K562 (cell line): ENCODE data around the gene FN1. TPM values are rescaled to one million over a fixed set of nuclear protein-coding genes. Genes with fewer than 3 reads are reported as not detected.
A peak's percentile ranks its signal among the peaks of the same experiment; 100 is the strongest.

Experiments
- ATAC-seq: fragments of 200-7000 bp; cut with Tn5 transposase; 3 replicates; pipeline ENCODE4 v1.9.1; 2020; ENCODE audit warnings: moderate library complexity
- Bru-seq: library from RNA; stranded (reverse); fragments of 400-500 nt; gene quantifications from one replicate; lab custom pipeline; 2021; lab: Mats Ljungman, UMichigan
- BruChase-seq, 2 experiments: library from RNA; stranded (reverse); fragments of 400-500 nt; gene quantifications; one replicate each; lab custom pipeline; 2021; lab: Mats Ljungman, UMichigan
- BruUV-seq: library from RNA; stranded (reverse); fragments of 400-500 nt; replicated peaks from 2 replicates; lab custom pipeline; 2021; lab: Mats Ljungman, UMichigan
- CTCF ChIA-PET: fragments of 300-600 bp; formaldehyde crosslinking; extraction: SDS; loops from one replicate; lab custom pipeline; 2021; ENCODE audit warnings: low intra/inter-chr PET ratio; lab: Yijun Ruan, JAX
- POLR2A ChIA-PET: fragments of 300-600, 350-650 bp; sonication (Branson Sonifier 250); formaldehyde crosslinking; extraction: SDS; loops from one replicate; lab custom pipeline; 2021; ENCODE audit warnings: antibody characterized with exemption, inconsistent platforms; lab: Yijun Ruan, JAX
- DNase-seq, 4 experiments: peaks; one replicate each; pipeline versions ENCODE4 v3.0.0 to v3.0.0-alpha.2; 2011 to 2018; ENCODE audit warnings: low spot score in 3 of 4, mixed read lengths in 3 of 4; ENCODE audit errors: extremely low read depth in 1 of 4
- FAIRE-seq: peaks from 2 replicates; lab custom pipeline; 2011; peaks lifted over from hg19 to GRCh38; lab: Jason Lieb, UNC
- H2AFZ ChIP-seq: 2 replicates; pipeline ENCODE4 v1.6.0; 2011; ENCODE audit warnings: low read depth, low read length, control low read depth, inconsistent platforms
- H3K27ac ChIP-seq: fragments of 200-600 bp; 3 replicates; pipeline ENCODE4 v1.8.0; 2011; ENCODE audit warnings: low read depth, mild to moderate bottlenecking, control low read depth, inconsistent platforms, low read length, moderate library complexity, mixed read lengths; ENCODE audit errors: extremely low read depth
- H3K27me3 ChIP-seq, 2 experiments: fragments of 300-600 bp in 1 of 2; 2 replicates in 1 of 2; 3 replicates in 1 of 2; pipeline versions ENCODE4 v1.6.0 to v1.8.0; 2011; ENCODE audit warnings: inconsistent platforms in 2 of 2, low read length in 2 of 2, mild to moderate bottlenecking in 1 of 2, mixed read lengths in 1 of 2, moderate library complexity in 1 of 2; ENCODE audit not compliant: control insufficient read depth in 2 of 2, insufficient read depth in 2 of 2
- H3K36me3 ChIP-seq: fragments of 300-600 bp; 3 replicates; pipeline ENCODE4 v1.8.0; 2011; ENCODE audit warnings: mild to moderate bottlenecking, low read length, inconsistent platforms; ENCODE audit not compliant: control insufficient read depth, insufficient read depth
- H3K4me1 ChIP-seq, 2 experiments: fragments of 200-600 bp in 1 of 2; replicated peaks in 1 of 2; 2 replicates in 1 of 2; 3 replicates in 1 of 2; pipeline versions ENCODE4 v1.5.1 to v1.8.0; 2011; ENCODE audit warnings: inconsistent platforms in 2 of 2, low read length in 2 of 2, mild to moderate bottlenecking in 1 of 2, mixed read lengths in 1 of 2, moderate library complexity in 1 of 2; ENCODE audit not compliant: control insufficient read depth in 2 of 2, insufficient read depth in 2 of 2
- H3K4me2 ChIP-seq: 2 replicates; pipeline ENCODE4 v1.6.1; 2011; ENCODE audit warnings: low read length, control low read depth, inconsistent platforms, mixed read lengths; ENCODE audit not compliant: insufficient read depth
- H3K4me3 ChIP-seq: fragments of 200-600 bp; sonication (generic), shearing (Covaris generic); 2 replicates; pipeline ENCODE4 v1.5.1; 2016; ENCODE audit warnings: control low read depth, inconsistent platforms
- H3K79me2 ChIP-seq: fragments of 200-600 bp; 3 replicates; pipeline ENCODE4 v1.8.0; 2011; ENCODE audit warnings: low read length, inconsistent platforms; ENCODE audit not compliant: control insufficient read depth, insufficient read depth
- H3K9ac ChIP-seq, 2 experiments: 2 replicates each; pipeline versions ENCODE4 v1.6.0 to v1.6.1; 2011; ENCODE audit warnings: low read depth in 2 of 2, low read length in 2 of 2, control low read depth in 1 of 2, inconsistent platforms in 1 of 2, mild to moderate bottlenecking in 1 of 2, mixed read lengths in 1 of 2; ENCODE audit not compliant: insufficient read depth in 1 of 2
- H3K9me1 ChIP-seq: one replicate; pipeline ENCODE4 v1.6.0; 2011; ENCODE audit warnings: inconsistent platforms, mild to moderate bottlenecking, low read length, moderate library complexity; ENCODE audit not compliant: control insufficient read depth, insufficient read depth
- H3K9me3 ChIP-seq: replicated peaks from 2 replicates; pipeline ENCODE4 v1.5.1; 2011; ENCODE audit warnings: low read depth, low read length, inconsistent platforms; ENCODE audit not compliant: control insufficient read depth, insufficient read depth
- H4K20me1 ChIP-seq: replicated peaks from 2 replicates; pipeline ENCODE4 v1.6.1; 2011; ENCODE audit warnings: low read length, inconsistent platforms, mixed read lengths; ENCODE audit not compliant: control insufficient read depth, insufficient read depth
- BCLAF1 ChIP-seq, 2 experiments: fragments of 450-650 bp in 1 of 2; IDR thresholded peaks; 2 replicates each; pipeline ENCODE4 v1.6.1; 2011 to 2017; ENCODE audit warnings: low read depth in 2 of 2, antibody characterized with exemption in 1 of 2, borderline replicate concordance in 1 of 2, low read length in 1 of 2, mild to moderate bottlenecking in 1 of 2, mixed read lengths in 1 of 2; ENCODE audit not compliant: control insufficient read depth in 1 of 2
- CBX1 ChIP-seq: sonication (generic); IDR thresholded peaks from 2 replicates; pipeline ENCODE4 v1.6.1; 2016; ENCODE audit warnings: antibody characterized with exemption, low read depth, mild to moderate bottlenecking
- EP400 ChIP-seq: fragments of 450-650 bp; IDR thresholded peaks from 2 replicates; pipeline ENCODE4 v1.6.1; 2017; ENCODE audit warnings: antibody characterized with exemption, mild to moderate bottlenecking, moderate library complexity
- HCFC1 ChIP-seq: IDR thresholded peaks from 2 replicates; pipeline ENCODE4 v1.6.1; 2012; ENCODE audit warnings: low read depth, low read length, improper control_type of control experiment
- NCOA1 ChIP-seq: fragments of 450-650 bp; IDR thresholded peaks from 2 replicates; pipeline ENCODE4 v1.6.1; 2016; ENCODE audit warnings: low read depth
- NRF1 ChIP-seq, 2 experiments: fragments of 450-650 bp; IDR thresholded peaks in 1 of 2; conservative IDR thresholded peaks in 1 of 2; 2 replicates each; pipeline ENCODE4 v1.6.1; 2014; ENCODE audit warnings: mild to moderate bottlenecking in 2 of 2
- PRMT5 ChIP-seq: sonication (generic); formaldehyde crosslinking; IDR thresholded peaks from 2 replicates; pipeline ENCODE4 v1.5.0; 2020; ENCODE audit warnings: missing genetic modification reagents
- RBFOX2 ChIP-seq: fragments of 200-400 bp; formaldehyde crosslinking; IDR thresholded peaks from 2 replicates; pipeline ENCODE4 v1.6.1; 2017; ENCODE audit warnings: low read depth, mild to moderate bottlenecking, low read length, moderate library complexity
- STAT5A ChIP-seq: IDR thresholded peaks from 2 replicates; pipeline ENCODE4 v1.6.1; 2012; ENCODE audit warnings: low read length, inconsistent platforms, borderline replicate concordance
- WGBS: fragments of 100-300 bp; shearing (Covaris generic); methylation state at CpG from one replicate; pipeline ENCODE4 v1.1.6; 2016; ENCODE audit warnings: low coverage, mixed read lengths; ENCODE audit not compliant: insufficient coverage; ENCODE audit errors: missing lambda C conversion rate; 5-methylcytosine and 5-hydroxymethylcytosine counted together
- in situ Hi-C: fragments of 300-500 bp; cut with MboI; formaldehyde crosslinking; loops from 4 replicates; pipeline ENCODE4 v1.15.0; 2018; ENCODE audit warnings: inconsistent platforms, mixed read lengths
- intact Hi-C: fragments of 100-400 bp; cut with micrococcal nuclease; formaldehyde crosslinking; loops from 2 replicates; pipeline ENCODE4 v1.14.2; 2022
- long read RNA-seq, 3 experiments: library from polyadenylated mRNA in 2 of 3; library from RNA in 1 of 3; unstranded in 2 of 3; stranded (forward) in 1 of 3; transcript quantifications; one replicate each; pipeline ENCODE4 v2.0.0, GENCODE V29; 2019 to 2022
- polyA minus RNA-seq, 3 experiments: library from RNA; depleted of rRNA, polyadenylated mRNA; stranded (reverse); fragments of >200 nt; gene quantifications; 2 replicates each; pipeline ENCODE4 v1.2.3, GENCODE V29; 2011
- polyA plus RNA-seq, 8 experiments: library from polyadenylated mRNA; depleted of rRNA in 4 of 8; stranded (reverse) in 5 of 8; unstranded in 3 of 8; fragments of >200 nt; fragmentation: Nextera tagmentation in 2 of 8; fragmentation: Illumina TruSeq in 1 of 8; extraction: Ambion mirVana in 2 of 8; extraction: Trizol in 1 of 8; gene quantifications; 2 replicates each; pipeline versions ENCODE4 v1.2.1 to v1.2.3, GENCODE V29; 2011 to 2014; ENCODE audit warnings: inconsistent platforms in 1 of 8, missing spikeins in 1 of 8
- total RNA-seq, 7 experiments: library from RNA; depleted of rRNA in 6 of 7; stranded (reverse); fragments of >200 nt in 6 of 7; fragmentation: Illumina TruSeq in 2 of 7; extraction: Trizol in 2 of 7; gene quantifications; 2 replicates each; pipeline versions ENCODE4 v1.2.1 to v1.2.3, GENCODE V29; 2011 to 2021; ENCODE audit warnings: low replicate concordance in 1 of 7
- TF ChIP-seq, protein P1 (sequence below): IDR thresholded peaks from 2 replicates; pipeline ENCODE4 v1.6.1; 2012; ENCODE audit warnings: low read depth, low read length, improper control_type of control experiment, borderline replicate concordance

FN1 gene
- 74.3 and 88.7 TPM in 2 replicates for total RNA-seq (2011; cell fraction: chromatin; rRNA removed; ENCODE audit: low replicate concordance)
- 48.4 and 49.6 TPM in 2 replicates for total RNA-seq (2011; cell fraction: nucleolus; rRNA removed)
- total RNA-seq (2011; cell fraction: nucleoplasm; rRNA removed): 56.4 and 73.1 TPM in 2 replicates
- total RNA-seq (2014; rRNA removed) (9.9 and 11.8 TPM in 2 replicates), total RNA-seq (2014; rRNA removed; fragmentation: Illumina TruSeq; extraction: Trizol) (7.9 and 8.0 TPM in 2 replicates), total RNA-seq (2015; rRNA removed; fragmentation: Illumina TruSeq; extraction: Trizol) (9.6 and 11.7 TPM in 2 replicates), total RNA-seq (2021) (18.2 and 19.1 TPM in 2 replicates), polyA plus RNA-seq (2011; rRNA removed) (3.6 and 15.6 TPM in 2 replicates), polyA plus RNA-seq (2014; fragmentation: Illumina TruSeq; extraction: Trizol) (13.0 and 17.0 TPM in 2 replicates), polyA plus RNA-seq (2014; fragmentation: Nextera tagmentation; extraction: Ambion mirVana) (10 to 100 TPM; 10.2 to 11.2 TPM), polyA plus RNA-seq (2014; rRNA removed) (7.4 and 11.8 TPM in 2 replicates), polyA minus RNA-seq (2011; rRNA and poly(A)+ RNA removed) (8.7 and 31.7 TPM in 2 replicates), Bru-seq, nascent RNA (percentile 50 among the genes with signal in this experiment), BruChase-seq, experiment 1, labeled RNA remaining after a 2-hour chase (percentile 45 among the genes with signal in this experiment), BruChase-seq, experiment 2, labeled RNA remaining after a 6-hour chase (percentile 50 among the genes with signal in this experiment)
- polyA plus RNA-seq (2011; cell fraction: cytosol; rRNA removed): 4.5 and 12.3 TPM in 2 replicates
- polyA plus RNA-seq (2011; cell fraction: nucleus; rRNA removed): 4.1 and 23.4 TPM in 2 replicates
- polyA plus RNA-seq (2012): 24.4 and 71.0 TPM in 2 replicates
- polyA minus RNA-seq (2011; cell fraction: cytosol; rRNA and poly(A)+ RNA removed): 28.9 and 42.8 TPM in 2 replicates
- 2.9 and 8.5 TPM in 2 replicates for polyA minus RNA-seq (2011; cell fraction: nucleus; rRNA and poly(A)+ RNA removed)
- long read RNA-seq, experiment 1, partial matches to known transcripts: 10 of 11 reads
- long read RNA-seq, experiment 1, other reads (novel, unspliced or antisense): 1 of 11 reads
- long read RNA-seq, experiment 2, full-length matches to known transcripts: 1 of 4 reads
- long read RNA-seq, experiment 2, partial matches to known transcripts: 2 of 4 reads
- long read RNA-seq, experiment 2, other reads (novel, unspliced or antisense): 1 of 4 reads
- long read RNA-seq, experiment 3, full-length matches to known transcripts: 1 of 3 reads
- long read RNA-seq, experiment 3, partial matches to known transcripts: 2 of 3 reads
- long read RNA-seq, experiment 3, other reads (novel, unspliced or antisense): 0 of 3 reads

GRCh38 chr2:215435870-215436704 lies at the start of gene FN1:
FN1 (minus strand) TSS chr2:215436068; CDS start chr2:215435802, 266 bp downstream.
- Histone ChIP-seq H3K27ac (no peak within 1 kb of the TSS), H3K36me3 (no peaks in the 10 kb centered on the region), H3K79me2 (no peaks in the 10 kb centered on the region), H3K9ac (peak within 1 kb of the TSS; percentile 25 to 85), H3K4me3 (peak within 1 kb of the TSS; percentile 48), H3K27me3 (no peaks in the 10 kb centered on the region), H3K9me3 (no peaks in the 10 kb centered on the region), H4K20me1 (no peaks in the 10 kb centered on the region), H3K4me1 (peaks cover 0 to 6% of the 10 kb centered on the region in 2 experiments; a peak in 2 of 5 replicates), H2AFZ (peak within 1 kb of the TSS; percentile 89), H3K9me1 (no peaks in the 10 kb centered on the region), H3K4me2 (peak within 1 kb of the TSS; percentile 83)
- BruUV-seq: TSS peak; percentile 89
- peak; percentile 87 for ATAC-seq
- intact Hi-C loops (no loop called here), in situ Hi-C loops (no loop called here)
- POLR2A ChIA-PET: interaction anchor here (1.1 kb wide), 1 partner anchor 13 kb away, joined by 6 read pairs; no protein-coding TSS in a partner anchor
- peak; percentile 72 to 87 (median 84) for DNase-seq
- 0% methylated on average over 4 of the region's 54 CpGs for WGBS
- FAIRE-seq: no peak
- CTCF ChIA-PET: no interaction called here
- TF ChIP-seq STAT5A (no peak), BCLAF1 (IDR thresholded peaks at IDR 0.05; ENCODE audit: borderline replicate concordance in 1 of 2, control insufficient read depth in 1 of 2, low read depth in 2 of 2, low read length in 1 of 2) (no peak), NCOA1 (no peak), EP400 (no peak), CBX1 (no peak), HCFC1 (no peak), RBFOX2 (peak; percentile 43; the same call in 1 of the 2 replicates), PRMT5 (no peak), NRF1 (conservative IDR thresholded peaks at IDR 0.05 in 1 of 2, IDR thresholded peaks at IDR 0.05 in 1 of 2) (no peak)
- TF ChIP-seq, protein P1, sequence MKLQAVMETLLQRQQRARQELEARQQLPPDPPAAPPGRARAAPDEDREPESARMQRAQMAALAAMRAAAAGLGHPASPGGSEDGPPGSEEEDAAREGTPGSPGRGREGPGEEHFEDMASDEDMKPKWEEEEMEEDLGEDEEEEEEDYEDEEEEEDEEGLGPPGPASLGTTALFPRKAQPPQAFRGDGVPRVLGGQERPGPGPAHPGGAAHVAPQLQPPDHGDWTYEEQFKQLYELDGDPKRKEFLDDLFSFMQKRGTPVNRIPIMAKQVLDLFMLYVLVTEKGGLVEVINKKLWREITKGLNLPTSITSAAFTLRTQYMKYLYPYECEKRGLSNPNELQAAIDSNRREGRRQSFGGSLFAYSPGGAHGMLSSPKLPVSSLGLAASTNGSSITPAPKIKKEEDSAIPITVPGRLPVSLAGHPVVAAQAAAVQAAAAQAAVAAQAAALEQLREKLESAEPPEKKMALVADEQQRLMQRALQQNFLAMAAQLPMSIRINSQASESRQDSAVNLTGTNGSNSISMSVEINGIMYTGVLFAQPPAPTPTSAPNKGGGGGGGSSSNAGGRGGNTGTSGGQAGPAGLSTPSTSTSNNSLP: no peak
